ENCODE measurements around the gene FUT8.

FUT8 gene

DNA sequence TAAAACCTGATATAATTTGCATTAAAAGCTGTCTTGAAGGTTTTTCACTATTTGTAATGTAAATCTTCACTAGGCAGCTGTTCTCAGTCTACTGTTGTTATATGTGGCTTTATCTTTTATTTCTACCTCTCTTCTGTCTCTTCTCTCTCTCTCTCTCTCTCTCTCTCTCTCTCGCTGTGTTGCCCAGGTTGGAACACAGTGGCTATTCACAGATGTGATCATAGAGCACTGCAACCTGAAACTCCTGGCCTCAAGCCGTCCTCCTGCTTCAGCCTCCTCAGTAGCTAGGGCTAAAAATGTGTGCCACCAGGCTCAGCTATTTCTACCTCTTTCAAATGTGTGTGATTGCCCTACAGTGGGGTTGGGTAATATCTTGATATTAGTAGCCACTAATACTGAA, 21.1 kb downstream of the FUT8 start:
- H3K4me3 ChIP-seq (ENCODE audit: low read depth, low read length) = no peak overlapping the region
- H3K36me3 ChIP-seq = no peaks in the 10 kb centered on the region; the same call in 1 of the 2 replicates
- no peak for DNase-seq
- no peaks in the 10 kb centered on the region for H3K9me3 ChIP-seq
- H3K4me1 ChIP-seq = no peaks in the 10 kb centered on the region
- no peaks in the 10 kb centered on the region for H3K27me3 ChIP-seq
- no peak for TF ChIP-seq CTCF (IDR thresholded peaks at IDR 0.05; ENCODE audit: low read depth, low read length)

GRCh38 chr14:65434216-65434850, 21.8 kb downstream of the FUT8 start:
- DNase-seq = no peak
- no peak for TF ChIP-seq CTCF (IDR thresholded peaks at IDR 0.05; ENCODE audit: low read depth, low read length)
- Histone ChIP-seq H3K4me3 (ENCODE audit: low read depth, low read length) (no peak overlapping the region), H3K4me1 (peaks cover 3% of the 10 kb centered on the region; the same call in 1 of the 2 replicates), H3K36me3 (no peaks in the 10 kb centered on the region; the same call in 1 of the 2 replicates), H3K9me3 (no peaks in the 10 kb centered on the region), H3K27me3 (no peaks in the 10 kb centered on the region)

GRCh38 chr14:65438266-65438933, 25.9 kb downstream of the FUT8 start:
- Histone ChIP-seq H3K27me3 (no peaks in the 10 kb centered on the region), H3K9me3 (no peaks in the 10 kb centered on the region), H3K4me3 (ENCODE audit: low read depth, low read length) (no peak overlapping the region), H3K4me1 (peaks cover 3% of the 10 kb centered on the region; the same call in 1 of the 2 replicates), H3K36me3 (no peaks in the 10 kb centered on the region; the same call in 1 of the 2 replicates)
- TF ChIP-seq CTCF (IDR thresholded peaks at IDR 0.05; ENCODE audit: low read depth, low read length) = no peak
- no peak for DNase-seq

GRCh38 chr14:65439117-65439516, 26.6 kb downstream of the FUT8 start:
- no peak for TF ChIP-seq CTCF (IDR thresholded peaks at IDR 0.05; ENCODE audit: low read depth, low read length)

GRCh38 chr14:65440230-65440629, 27.7 kb downstream of the FUT8 start:
- Histone ChIP-seq H3K4me3 (ENCODE audit: low read depth, low read length) (no peak overlapping the region), H3K9me3 (no peaks in the 10 kb centered on the region), H3K4me1 (peaks cover 3% of the 10 kb centered on the region; the same call in 1 of the 2 replicates), H3K27me3 (no peaks in the 10 kb centered on the region), H3K36me3 (no peaks in the 10 kb centered on the region; the same call in 1 of the 2 replicates)
- no peak for DNase-seq
- TF ChIP-seq CTCF (IDR thresholded peaks at IDR 0.05; ENCODE audit: low read depth, low read length) = no peak

More at GRCh38 chr14:65439117-65439516, 26.6 kb downstream of the FUT8 start:
- H3K27me3 ChIP-seq = no peaks in the 10 kb centered on the region
- no peaks in the 10 kb centered on the region for H3K9me3 ChIP-seq
- H3K4me1 ChIP-seq = peaks cover 3% of the 10 kb centered on the region; the same call in 1 of the 2 replicates
- no peak for DNase-seq
- no peak overlapping the region for H3K4me3 ChIP-seq (ENCODE audit: low read depth, low read length)
- H3K36me3 ChIP-seq = no peaks in the 10 kb centered on the region; the same call in 1 of the 2 replicates

GRCh38 chr14:65444230-65444629, 31.7 kb downstream of the FUT8 start:
- TF ChIP-seq CTCF (IDR thresholded peaks at IDR 0.05; ENCODE audit: low read depth, low read length) = no peak
- Histone ChIP-seq H3K9me3 (no peaks in the 10 kb centered on the region), H3K4me3 (ENCODE audit: low read depth, low read length) (no peak overlapping the region), H3K36me3 (no peaks in the 10 kb centered on the region), H3K4me1 (no peaks in the 10 kb centered on the region), H3K27me3 (no peaks in the 10 kb centered on the region)
- no peak for DNase-seq
